ENCODE measurements around the gene MST1.

DNA sequence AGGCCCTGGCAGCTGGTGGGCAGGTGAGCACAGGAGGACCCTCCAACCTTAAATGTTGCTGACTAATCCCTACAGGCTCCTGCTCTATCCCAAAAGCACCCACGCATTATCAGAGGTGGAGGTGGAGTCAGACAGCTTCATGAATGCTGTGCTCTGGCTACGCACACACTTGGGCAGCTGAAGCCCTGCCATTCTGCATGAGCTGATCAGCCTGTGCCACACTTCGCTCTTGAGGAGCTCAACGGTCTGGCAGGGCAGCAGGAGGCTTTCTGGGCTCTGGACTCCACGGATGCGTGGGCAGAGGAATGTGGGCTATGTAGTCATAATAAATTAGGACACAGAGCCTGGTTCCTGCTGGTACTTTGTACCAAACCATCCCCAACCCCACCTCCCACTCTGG lies 6.1 kb downstream of the MST1 start:
- TF ChIP-seq CTCF (IDR thresholded peaks at IDR 0.05) (no peak), POLR2A (IDR thresholded peaks at IDR 0.05) (no peak), EP300 (IDR thresholded peaks at IDR 0.05) (no peak)
